NB4 (cell line): ENCODE data around the gene STK39.

Experiments used
- CTCF ChIP-seq: IDR thresholded peaks from one replicate; pipeline ENCODE4 v1.5.1; 2012; ENCODE audit warnings: low read depth, low read length
- POLR2A ChIP-seq: IDR thresholded peaks from 2 replicates; pipeline ENCODE4 v1.6.1; 2011; ENCODE audit warnings: mild to moderate bottlenecking; ENCODE audit not compliant: insufficient read length; ENCODE audit errors: extremely low read depth

GRCh38 chr2:168003876-168004275 lies 243.5 kb downstream of the STK39 start:
- no peak for TF ChIP-seq CTCF
- TF ChIP-seq POLR2A: no peak
